GM21723 (cell line): ENCODE data around the gene SCMH1.
A peak's percentile ranks its signal among the peaks of the same experiment; 100 is the strongest.
"Not testable (repeated sequence)": the region's sequence is repeated elsewhere in the genome, so short reads cannot be mapped to it uniquely, and the experiment has no call there.

Experiments used
- ATAC-seq: cut with Tn5 transposase; IDR thresholded peaks from one replicate; pipeline ENCODE4 v1.9.1; 2021; ENCODE audit warnings: mild to moderate bottlenecking, moderate library complexity; ENCODE audit not compliant: unreplicated experiment

The SCMH1 gene

GRCh38 chr1:41251120-41251519, 9.0 kb upstream of the SCMH1 start:
- ATAC-seq, result not testable (repeated sequence)

GRCh38 chr1:41249319-41249718, 7.2 kb upstream of the SCMH1 start:
- no peak for ATAC-seq

GRCh38 chr1:41246568-41246967, 4.5 kb upstream of the SCMH1 start:
- no peak for ATAC-seq

GRCh38 chr1:41245659-41246058, 3.6 kb upstream of the SCMH1 start:
- ATAC-seq, result no peak

- no peak for ATAC-seq
Measured at GRCh38 chr1:41243079-41243385, 926 bp upstream of the SCMH1 start.

- peak; percentile 11 for ATAC-seq
Measured at GRCh38 chr1:41242342-41243078, 404 bp upstream of the SCMH1 start.

GRCh38 chr1:41241354-41241748, 755 bp downstream of the SCMH1 start:
- peak; percentile 65 for ATAC-seq

- ATAC-seq, result no peak
Measured at GRCh38 chr1:41240781-41241353, 1.2 kb downstream of the SCMH1 start.

- no peak for ATAC-seq
Measured at GRCh38 chr1:41239988-41240610, 2.0 kb downstream of the SCMH1 start.

- no peak for ATAC-seq
Measured at GRCh38 chr1:41238311-41238988, 3.7 kb downstream of the SCMH1 start.

- no peak for ATAC-seq
Measured at GRCh38 chr1:41236781-41237180, 5.3 kb downstream of the SCMH1 start.

GRCh38 chr1:41235893-41236292, 6.2 kb downstream of the SCMH1 start:
- ATAC-seq, result no peak

GRCh38 chr1:41233708-41234107, 8.4 kb downstream of the SCMH1 start:
- no peak for ATAC-seq

GRCh38 chr1:41232305-41232704, 9.8 kb downstream of the SCMH1 start:
- ATAC-seq, result no peak

- ATAC-seq, result no peak
Measured at GRCh38 chr1:41230656-41231055, 11.4 kb downstream of the SCMH1 start.

GRCh38 chr1:41229219-41229618, 12.9 kb downstream of the SCMH1 start:
- not testable (repeated sequence) for ATAC-seq

- no peak for ATAC-seq
Measured at GRCh38 chr1:41226815-41227434, 15.2 kb downstream of the SCMH1 start.

GRCh38 chr1:41225495-41225894, 16.6 kb downstream of the SCMH1 start:
- ATAC-seq, result no peak

- no peak for ATAC-seq
Measured at GRCh38 chr1:41222496-41222895, 19.6 kb downstream of the SCMH1 start.

- no peak for ATAC-seq
Measured at GRCh38 chr1:41221995-41222394, 20.1 kb downstream of the SCMH1 start.

GRCh38 chr1:41218152-41218551, 24.0 kb downstream of the SCMH1 start:
- no peak for ATAC-seq
